HFF-Myc (cell line): Measurements from ENCODE around the gene CST8.

Experiments
- DNase-seq: peaks from one replicate; pipeline ENCODE4 v3.0.0-alpha.2; 2011; ENCODE audit warnings: low read depth; ENCODE audit errors: extremely low read depth
- H3K4me3 ChIP-seq: replicated peaks from 2 replicates; pipeline ENCODE4 v1.5.1; 2011; ENCODE audit warnings: low read depth, mild to moderate bottlenecking, control low read depth, low read length
- TF ChIP-seq, protein P1 (sequence below): IDR thresholded peaks from 2 replicates; pipeline ENCODE4 v1.5.1; 2012; ENCODE audit warnings: mild to moderate bottlenecking, low read depth, low read length, control low read depth; ENCODE audit errors: missing control alignments

CST8 gene

DNA sequence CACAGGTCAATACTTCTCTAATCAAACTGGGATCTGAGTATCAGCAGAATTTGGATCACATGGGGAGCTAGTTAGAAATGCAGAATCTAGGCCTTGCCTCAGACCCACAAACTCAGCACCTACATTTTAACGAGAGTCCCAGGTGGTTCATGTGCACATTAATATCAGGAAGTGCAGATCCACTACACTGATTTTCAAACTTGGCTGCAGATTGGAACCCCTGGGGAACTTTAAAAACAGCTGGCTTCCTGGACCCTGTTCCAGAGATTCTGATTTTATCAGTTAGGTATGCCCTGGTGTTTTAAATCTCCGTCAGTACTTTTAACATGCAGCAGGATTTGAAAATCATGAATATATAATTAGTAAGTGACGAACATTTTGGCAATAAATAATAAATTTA is 1.9 kb upstream of the CST8 start:
- H3K4me3 ChIP-seq: no peak overlapping the region
- no peak for DNase-seq
- TF ChIP-seq, protein P1, sequence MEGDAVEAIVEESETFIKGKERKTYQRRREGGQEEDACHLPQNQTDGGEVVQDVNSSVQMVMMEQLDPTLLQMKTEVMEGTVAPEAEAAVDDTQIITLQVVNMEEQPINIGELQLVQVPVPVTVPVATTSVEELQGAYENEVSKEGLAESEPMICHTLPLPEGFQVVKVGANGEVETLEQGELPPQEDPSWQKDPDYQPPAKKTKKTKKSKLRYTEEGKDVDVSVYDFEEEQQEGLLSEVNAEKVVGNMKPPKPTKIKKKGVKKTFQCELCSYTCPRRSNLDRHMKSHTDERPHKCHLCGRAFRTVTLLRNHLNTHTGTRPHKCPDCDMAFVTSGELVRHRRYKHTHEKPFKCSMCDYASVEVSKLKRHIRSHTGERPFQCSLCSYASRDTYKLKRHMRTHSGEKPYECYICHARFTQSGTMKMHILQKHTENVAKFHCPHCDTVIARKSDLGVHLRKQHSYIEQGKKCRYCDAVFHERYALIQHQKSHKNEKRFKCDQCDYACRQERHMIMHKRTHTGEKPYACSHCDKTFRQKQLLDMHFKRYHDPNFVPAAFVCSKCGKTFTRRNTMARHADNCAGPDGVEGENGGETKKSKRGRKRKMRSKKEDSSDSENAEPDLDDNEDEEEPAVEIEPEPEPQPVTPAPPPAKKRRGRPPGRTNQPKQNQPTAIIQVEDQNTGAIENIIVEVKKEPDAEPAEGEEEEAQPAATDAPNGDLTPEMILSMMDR: no peak

GRCh38 chr20:23492292-23492691 is 1.4 kb downstream of the CST8 start:
- no peak for DNase-seq
- no peak overlapping the region for H3K4me3 ChIP-seq
- TF ChIP-seq, protein P1: no peak

DNA sequence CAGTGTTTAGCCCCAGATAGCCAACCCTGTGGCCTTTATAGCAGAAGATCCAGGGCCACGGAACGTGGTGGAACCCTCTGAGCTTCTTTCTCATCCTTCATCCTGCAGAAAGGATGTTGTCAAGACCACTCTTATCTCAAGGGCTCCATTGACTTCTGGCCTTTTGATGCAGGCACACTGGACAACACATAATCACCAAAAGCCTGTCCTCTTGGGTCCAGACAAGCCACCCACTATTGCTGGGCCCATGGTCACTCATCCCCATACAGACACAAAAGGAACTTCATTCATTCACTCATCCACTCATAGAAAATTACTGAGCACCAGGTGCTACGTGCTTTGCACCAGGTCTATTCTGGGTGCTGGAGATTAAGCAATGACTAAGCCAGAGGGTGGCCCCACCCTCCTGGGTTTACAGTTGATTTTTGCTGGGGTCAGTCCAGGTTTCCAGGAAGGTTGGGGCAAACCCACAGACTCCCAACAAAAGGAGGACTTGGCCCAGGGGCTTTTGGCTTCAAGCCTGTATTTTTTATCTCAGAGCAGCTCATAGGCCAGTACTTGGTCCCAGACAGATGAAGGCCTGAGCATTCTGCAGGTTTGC is 2.4 kb downstream of the CST8 start:
- DNase-seq: no peak
- TF ChIP-seq, protein P1: no peak
- H3K4me3 ChIP-seq: no peak overlapping the region

- TF ChIP-seq, protein P1: no peak
- H3K4me3 ChIP-seq: no peak overlapping the region
- no peak for DNase-seq
These were observed 6.6 kb downstream of the CST8 start for GRCh38 chr20:23497536-23497935.

DNA sequence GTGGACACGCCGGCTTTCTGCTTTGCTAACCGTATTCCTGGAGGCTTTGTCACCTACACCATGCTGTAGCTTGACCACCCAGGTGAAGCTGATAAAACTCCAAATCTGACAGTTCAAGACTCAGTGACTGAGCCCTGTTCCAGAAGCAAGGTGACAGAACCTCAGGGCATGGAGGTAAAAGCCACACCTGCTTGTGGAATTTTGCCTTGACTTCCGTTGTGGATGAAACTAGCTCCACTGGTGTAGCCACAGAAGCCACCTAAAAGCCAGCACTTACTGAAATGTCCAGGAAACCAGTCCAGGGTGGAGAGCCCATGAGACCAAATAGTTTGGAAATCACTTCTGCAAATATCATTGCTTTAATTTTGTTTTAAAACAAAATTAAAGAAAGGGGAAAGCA is 11.0 kb downstream of the CST8 start:
- H3K4me3 ChIP-seq: no peak overlapping the region
- TF ChIP-seq, protein P1: no peak
- DNase-seq: no peak

- TF ChIP-seq, protein P1: no peak
- no peak for DNase-seq
- no peak overlapping the region for H3K4me3 ChIP-seq
These were observed 12.7 kb downstream of the CST8 start for GRCh38 chr20:23503649-23504048.

DNA sequence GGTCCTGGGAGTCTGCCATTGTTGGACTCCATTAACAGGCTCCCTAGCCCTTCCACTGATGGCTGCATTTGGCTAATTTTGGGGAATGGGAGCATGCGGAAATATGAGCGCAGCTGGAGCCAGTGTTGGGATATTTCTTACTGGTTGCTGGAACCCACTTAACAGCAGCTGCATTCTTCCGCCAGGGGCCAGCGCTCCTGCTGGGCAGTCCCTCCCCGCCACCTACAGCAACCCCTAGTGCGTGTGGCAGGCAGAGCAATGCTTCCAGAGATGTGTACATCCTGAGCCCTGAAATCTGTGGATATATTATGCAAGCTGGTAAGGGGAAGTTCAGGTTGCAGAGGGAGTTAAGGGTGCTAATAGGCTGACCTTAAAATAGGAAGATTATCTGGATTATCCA is 16.4 kb downstream of the CST8 start:
- TF ChIP-seq, protein P1: no peak
- DNase-seq: no peak
- H3K4me3 ChIP-seq: no peak overlapping the region
